ENCODE data around the gene CABLES2. TPM values are rescaled to one million over a fixed set of nuclear protein-coding genes. Genes with fewer than 3 reads are reported as not detected.

The CABLES2 gene
- total RNA-seq, 1 donor from 2014 or later: 18.1 TPM

DNA sequence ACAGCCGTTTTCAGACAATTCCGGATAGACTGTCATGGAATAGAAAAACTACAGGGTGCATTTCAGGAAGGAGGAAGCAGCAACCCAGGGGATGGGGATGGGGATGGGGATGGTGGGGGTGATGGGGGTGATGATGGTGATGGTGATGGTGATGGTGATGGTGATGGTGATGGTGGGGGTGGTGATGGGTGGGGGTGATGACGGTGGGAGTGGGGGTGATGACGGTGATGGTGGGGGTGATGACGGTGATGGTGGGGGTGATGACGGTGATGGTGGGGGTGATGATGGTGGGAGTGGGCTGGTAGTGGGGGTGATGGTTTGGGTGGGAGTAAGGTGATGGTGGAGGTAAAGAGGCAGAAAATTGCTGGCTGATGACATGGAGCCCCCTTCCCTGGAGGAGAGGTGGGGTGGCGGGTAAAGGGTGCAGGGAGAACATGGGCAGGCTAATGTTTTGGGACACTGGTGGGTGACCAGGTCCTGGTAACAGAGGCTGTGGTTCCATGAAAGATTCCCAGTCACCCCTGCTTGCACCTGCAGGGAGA is 57.5 kb downstream of the CABLES2 start:
- no peak for ATAC-seq
- DNase-seq (ENCODE audit: missing footprints): no peak
- intact Hi-C loops (cut with DNase I): loop anchor here (5.0 kb wide), 1 partner anchor 42 kb away; no protein-coding TSS in a partner anchor

- intact Hi-C loops (cut with DNase I): loop anchor here (5.0 kb wide), 1 partner anchor 41 kb away; no protein-coding TSS in a partner anchor
- DNase-seq (ENCODE audit: missing footprints) (no peak), ATAC-seq (no peak)
Measured at GRCh38 chr20:62348604-62349003, 58.5 kb downstream of the CABLES2 start.

DNA sequence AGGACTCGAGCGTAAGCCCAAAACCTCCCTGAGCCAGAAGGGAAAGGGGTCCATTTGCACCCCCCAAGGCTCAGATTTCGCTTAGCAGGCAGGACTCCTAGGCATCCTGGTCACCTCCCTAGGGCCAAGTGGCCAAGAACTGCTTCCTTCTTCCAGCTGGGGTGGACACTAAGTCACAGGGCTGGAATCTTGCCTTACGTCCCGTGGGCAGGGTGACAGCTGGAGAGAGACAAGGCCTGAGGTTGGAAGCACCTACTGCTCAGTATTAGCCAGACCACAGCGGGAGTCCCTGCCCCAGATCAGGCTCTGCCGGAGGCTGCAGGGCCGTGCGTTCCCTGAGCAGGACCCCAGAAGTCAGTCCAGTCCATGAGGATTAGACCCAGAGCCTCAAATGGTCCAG is 59.6 kb downstream of the CABLES2 start:
- no peak for ATAC-seq
- intact Hi-C loops (cut with DNase I): loop anchor here (5.0 kb wide), 1 partner anchor 40 kb away; no protein-coding TSS in a partner anchor
- no peak for DNase-seq (ENCODE audit: missing footprints)

DNA sequence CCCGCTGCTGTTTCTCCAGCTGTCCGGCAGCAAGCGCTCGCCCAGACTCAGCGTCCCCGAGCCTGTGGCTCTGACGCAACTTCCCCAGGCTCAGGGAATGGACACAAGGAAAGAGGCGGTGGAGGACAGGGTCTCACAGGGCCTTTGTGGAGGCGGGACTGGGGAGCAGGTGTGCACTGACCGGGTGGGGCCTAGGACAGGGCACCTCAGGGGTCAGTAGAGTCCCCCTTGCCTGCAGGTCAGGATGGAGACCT is 60.0 kb downstream of the CABLES2 start:
- intact Hi-C loops (cut with DNase I): loop anchor here (5.0 kb wide), 1 partner anchor 40 kb away; no protein-coding TSS in a partner anchor
- ATAC-seq (no peak), DNase-seq (ENCODE audit: missing footprints) (no peak)

- ATAC-seq: no peak
- peak; percentile 45 for DNase-seq (ENCODE audit: missing footprints)
- intact Hi-C loops (cut with DNase I): loop anchor here (5.0 kb wide), 1 partner anchor 39 kb away; no protein-coding TSS in a partner anchor
Measured at GRCh38 chr20:62346398-62347150, 60.5 kb downstream of the CABLES2 start.

DNA sequence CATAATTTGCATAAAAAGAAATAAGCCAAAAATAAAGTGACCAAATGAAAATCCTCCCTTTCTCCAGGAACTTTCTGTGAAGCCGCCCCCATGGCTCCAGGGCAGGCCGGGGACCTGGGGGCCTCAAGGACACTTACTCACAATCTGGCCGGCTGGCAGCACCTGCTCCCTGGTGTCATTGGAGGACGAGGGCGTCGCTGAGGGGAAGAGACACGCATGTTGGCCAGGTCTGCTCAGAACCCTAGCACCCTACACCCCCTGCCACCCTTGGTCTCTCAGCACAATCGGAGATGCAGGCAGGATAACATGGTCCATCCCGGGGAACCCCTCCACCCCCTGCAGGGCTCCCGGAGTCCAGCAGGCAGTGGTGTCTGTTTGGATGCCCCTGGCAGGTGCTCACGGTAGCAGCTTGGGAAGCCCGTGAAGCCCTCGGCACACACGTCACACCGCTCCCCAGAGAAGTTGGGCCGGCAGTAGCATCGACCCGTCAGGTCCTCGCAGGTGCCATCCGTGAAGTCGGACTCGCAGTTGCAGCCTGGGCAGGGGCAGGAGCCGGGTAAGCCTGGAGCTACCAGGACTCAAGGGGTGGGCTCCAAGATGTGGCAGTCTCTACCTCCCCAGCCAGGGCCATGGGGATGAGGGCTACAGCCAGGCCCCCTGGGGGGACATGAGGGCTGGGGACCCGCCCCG is 61.3 kb downstream of the CABLES2 start:
- ATAC-seq: no peak
- intact Hi-C loops (cut with DNase I): loop anchor here (5.0 kb wide), 1 partner anchor 39 kb away; no protein-coding TSS in a partner anchor
- peak; percentile 52 for DNase-seq (ENCODE audit: missing footprints)

GRCh38 chr20:62344782-62345181 is 62.3 kb downstream of the CABLES2 start:
- DNase-seq (ENCODE audit: missing footprints) (peak; percentile 23), ATAC-seq (no peak)
- intact Hi-C loops (cut with DNase I): loop anchor here (5.0 kb wide), 1 partner anchor 37 kb away; no protein-coding TSS in a partner anchor

DNA sequence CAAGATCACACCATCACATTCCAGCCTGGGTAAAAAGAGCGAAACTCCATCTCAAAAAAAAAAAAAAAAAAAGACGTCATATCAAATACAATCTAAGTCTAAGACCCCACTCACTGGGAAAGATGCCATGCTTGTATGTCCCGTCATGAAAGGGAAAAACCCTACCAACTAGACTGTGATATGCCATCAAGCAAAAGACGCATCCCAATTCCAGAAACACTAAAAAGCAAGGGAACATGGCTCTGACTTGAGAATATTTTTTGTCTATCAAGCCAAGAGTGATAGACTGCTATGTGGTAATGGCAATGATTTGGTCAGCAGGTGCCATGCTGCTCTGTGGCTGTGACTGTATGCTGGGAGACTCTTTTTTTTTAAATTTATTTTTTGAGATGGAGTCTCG is 63.0 kb downstream of the CABLES2 start:
- ATAC-seq (no peak), DNase-seq (ENCODE audit: missing footprints) (no peak)
- intact Hi-C loops (cut with DNase I): no loop called here

DNA sequence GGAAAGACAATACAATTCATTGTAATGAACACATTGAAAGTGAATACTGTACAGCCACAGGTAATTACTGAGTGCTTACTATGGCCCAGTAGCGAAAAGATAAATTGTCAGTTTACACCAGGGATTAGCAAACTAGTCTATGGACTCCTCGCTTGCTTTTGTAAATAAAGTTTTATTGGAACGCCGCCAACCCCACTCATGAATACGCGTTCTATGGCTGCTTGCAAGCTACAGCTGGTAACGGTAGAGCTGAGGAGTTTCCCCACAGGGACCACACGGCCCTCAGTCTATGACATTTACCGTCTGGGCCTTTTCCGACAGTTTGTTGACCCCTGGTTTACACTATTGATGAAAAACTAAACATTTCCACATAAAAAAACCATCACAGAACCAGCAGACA is 64.2 kb downstream of the CABLES2 start:
- no peak for ATAC-seq
- intact Hi-C loops (cut with DNase I): no loop called here
- no peak for DNase-seq (ENCODE audit: missing footprints)

DNA sequence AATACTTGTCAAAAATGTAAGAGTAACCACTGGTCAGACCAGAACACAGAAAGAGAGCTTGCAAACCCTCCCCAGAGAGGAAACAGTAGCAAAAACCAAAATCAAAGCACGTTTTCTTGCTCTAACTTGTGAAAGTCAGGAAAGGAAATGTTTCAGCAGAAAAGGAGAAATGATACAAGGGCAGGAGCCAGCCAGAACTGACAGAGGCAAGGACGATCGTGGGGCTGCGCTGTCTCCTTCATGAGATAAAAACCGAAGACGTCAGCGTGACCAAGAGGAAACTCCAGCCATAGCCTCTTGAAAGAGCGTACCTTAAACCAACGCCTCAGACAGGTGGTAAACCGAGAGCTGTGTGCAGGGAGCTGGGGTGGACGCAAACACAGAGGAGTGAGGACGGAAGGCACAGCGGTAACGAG is 67.4 kb downstream of the CABLES2 start:
- DNase-seq (ENCODE audit: missing footprints) (peak; percentile 15), ATAC-seq (no peak)
- intact Hi-C loops (cut with DNase I): no loop called here

Other genes starting within 250 kb of the CABLES2 start
- 21.6 TPM for gene MTG2, start 224.3 kb downstream of the CABLES2 start, total RNA-seq
- not detected for gene HRH3, start 187.0 kb downstream of the CABLES2 start, total RNA-seq
- 59.5 TPM for gene OSBPL2, start 168.8 kb downstream of the CABLES2 start, total RNA-seq
- gene ADRM1, start 104.3 kb downstream of the CABLES2 start, total RNA-seq: 73.9 TPM
- gene LAMA5, start 40.0 kb downstream of the CABLES2 start, total RNA-seq: 89.3 TPM
- gene RPS21, start 20.2 kb downstream of the CABLES2 start, total RNA-seq: 782 TPM
- not detected for gene RBBP8NL, start 20.3 kb upstream of the CABLES2 start, total RNA-seq
- gene GATA5, start 68.7 kb upstream of the CABLES2 start, total RNA-seq: 1.7 TPM
- gene SLCO4A1, start 235.2 kb upstream of the CABLES2 start, total RNA-seq: 15.5 TPM